ENCODE measurements around the gene CHD5. TPM values are rescaled to one million over a fixed set of nuclear protein-coding genes. Genes with fewer than 3 reads are reported as not detected.

CHD5 gene
- total RNA-seq, 1 experiment from 2014 or later = 0.39 TPM

GRCh38 chr1:6212193-6212959 lies 32.3 kb upstream of the CHD5 start:
- POLR2A ChIA-PET = no interaction called here
- CTCF ChIA-PET = no interaction called here
- Histone ChIP-seq H3K4me1 (no peaks in the 10 kb centered on the region), H3K27me3 (replicated peaks; ENCODE audit: control insufficient read depth, insufficient read depth, low read length) (no peaks in the 10 kb centered on the region), H3K9me3 (no peaks in the 10 kb centered on the region), H3K4me3 (ENCODE audit: low read depth, low read length) (no peak overlapping the region), H3K36me3 (ENCODE audit: control insufficient read depth, insufficient read depth, low read length) (no peaks in the 10 kb centered on the region)
- H3K27ac Mint-ChIP-seq (ENCODE audit: unreplicated experiment) = peak overlapping the region; percentile 39
- intact Hi-C loops (cut with micrococcal nuclease; ENCODE audit: unreplicated experiment) = no loop called here
- TF ChIP-seq CTCF (IDR thresholded peaks at IDR 0.05; ENCODE audit: insufficient read depth in 1 of 2, low read depth in 1 of 2, low read length in 1 of 2, severe bottlenecking in 1 of 2, unreplicated experiment in 1 of 2) = no peak
- no peak for DNase-seq
- H3K36me3 Mint-ChIP-seq (ENCODE audit: insufficient read depth, unreplicated experiment) = peaks cover 6% of the 10 kb centered on the region
- H3K4me1 Mint-ChIP-seq (ENCODE audit: low read depth, unreplicated experiment) = no peaks in the 10 kb centered on the region
- H3K27me3 Mint-ChIP-seq (ENCODE audit: insufficient read depth, unreplicated experiment) = no peaks in the 10 kb centered on the region
- BruUV-seq (replicated peaks) = no TSS peak
- H3K9me3 Mint-ChIP-seq (ENCODE audit: unreplicated experiment) = no peaks in the 10 kb centered on the region
- H3K4me3 Mint-ChIP-seq (ENCODE audit: unreplicated experiment) = no peak overlapping the region

GRCh38 chr1:6211731-6212130 lies 31.6 kb upstream of the CHD5 start:
- no peaks in the 10 kb centered on the region for H3K9me3 ChIP-seq
- no peaks in the 10 kb centered on the region for H3K27me3 ChIP-seq (replicated peaks; ENCODE audit: control insufficient read depth, insufficient read depth, low read length)
- Mint-ChIP-seq H3K27ac (ENCODE audit: unreplicated experiment) (peak overlapping the region; percentile 39), H3K4me1 (ENCODE audit: low read depth, unreplicated experiment) (no peaks in the 10 kb centered on the region), H3K4me3 (ENCODE audit: unreplicated experiment) (no peak overlapping the region), H3K27me3 (ENCODE audit: insufficient read depth, unreplicated experiment) (no peaks in the 10 kb centered on the region), H3K36me3 (ENCODE audit: insufficient read depth, unreplicated experiment) (peaks cover 6% of the 10 kb centered on the region), H3K9me3 (ENCODE audit: unreplicated experiment) (no peaks in the 10 kb centered on the region)
- no peaks in the 10 kb centered on the region for H3K36me3 ChIP-seq (ENCODE audit: control insufficient read depth, insufficient read depth, low read length)
- DNase-seq = no peak
- ChIA-PET POLR2A (no interaction called here), CTCF (no interaction called here)
- no peaks in the 10 kb centered on the region for H3K4me1 ChIP-seq
- no peak overlapping the region for H3K4me3 ChIP-seq (ENCODE audit: low read depth, low read length)
- BruUV-seq (replicated peaks) = no TSS peak
- intact Hi-C loops (cut with micrococcal nuclease; ENCODE audit: unreplicated experiment) = no loop called here
- no peak for TF ChIP-seq CTCF (IDR thresholded peaks at IDR 0.05; ENCODE audit: insufficient read depth in 1 of 2, low read depth in 1 of 2, low read length in 1 of 2, severe bottlenecking in 1 of 2, unreplicated experiment in 1 of 2)

- H3K27me3 ChIP-seq (replicated peaks; ENCODE audit: control insufficient read depth, insufficient read depth, low read length) = no peaks in the 10 kb centered on the region
- Mint-ChIP-seq H3K36me3 (ENCODE audit: insufficient read depth, unreplicated experiment) (peaks cover 6% of the 10 kb centered on the region), H3K27ac (ENCODE audit: unreplicated experiment) (no peak overlapping the region), H3K27me3 (ENCODE audit: insufficient read depth, unreplicated experiment) (no peaks in the 10 kb centered on the region), H3K4me1 (ENCODE audit: low read depth, unreplicated experiment) (no peaks in the 10 kb centered on the region), H3K4me3 (ENCODE audit: unreplicated experiment) (no peak overlapping the region), H3K9me3 (ENCODE audit: unreplicated experiment) (no peaks in the 10 kb centered on the region)
- H3K4me1 ChIP-seq = no peaks in the 10 kb centered on the region
- ChIA-PET CTCF (no interaction called here), POLR2A (no interaction called here)
- H3K9me3 ChIP-seq = no peaks in the 10 kb centered on the region
- no peak for DNase-seq
- no peak for TF ChIP-seq CTCF (IDR thresholded peaks at IDR 0.05; ENCODE audit: insufficient read depth in 1 of 2, low read depth in 1 of 2, low read length in 1 of 2, severe bottlenecking in 1 of 2, unreplicated experiment in 1 of 2)
- no peaks in the 10 kb centered on the region for H3K36me3 ChIP-seq (ENCODE audit: control insufficient read depth, insufficient read depth, low read length)
- no TSS peak for BruUV-seq (replicated peaks)
- no peak overlapping the region for H3K4me3 ChIP-seq (ENCODE audit: low read depth, low read length)
- intact Hi-C loops (cut with micrococcal nuclease; ENCODE audit: unreplicated experiment) = no loop called here
These were observed 30.7 kb upstream of the CHD5 start for GRCh38 chr1:6210591-6211355.
